Myocyte (in vitro differentiated cells): ENCODE measurements around the gene RNF157. TPM values are rescaled to one million over a fixed set of nuclear protein-coding genes. Genes with fewer than 3 reads are reported as not detected.

Experiments used
- DNase-seq: peaks from one replicate; pipeline ENCODE4 v3.0.0-alpha.2; 2012; ENCODE audit warnings: low read depth
- polyA plus RNA-seq: library from polyadenylated mRNA; unstranded; fragments of >200 nt; gene quantifications from one replicate; pipeline ENCODE4 v1.2.1, GENCODE V29; 2012; ENCODE audit warnings: missing spikeins
- total RNA-seq: library from RNA; depleted of rRNA; stranded (reverse); fragments of >200 nt; gene quantifications from 2 replicates; pipeline ENCODE4 v1.2.3, GENCODE V29; 2014

Gene RNF157
- total RNA-seq: 6.0 and 7.1 TPM in 2 replicates
- polyA plus RNA-seq: 3.6 TPM

DNA sequence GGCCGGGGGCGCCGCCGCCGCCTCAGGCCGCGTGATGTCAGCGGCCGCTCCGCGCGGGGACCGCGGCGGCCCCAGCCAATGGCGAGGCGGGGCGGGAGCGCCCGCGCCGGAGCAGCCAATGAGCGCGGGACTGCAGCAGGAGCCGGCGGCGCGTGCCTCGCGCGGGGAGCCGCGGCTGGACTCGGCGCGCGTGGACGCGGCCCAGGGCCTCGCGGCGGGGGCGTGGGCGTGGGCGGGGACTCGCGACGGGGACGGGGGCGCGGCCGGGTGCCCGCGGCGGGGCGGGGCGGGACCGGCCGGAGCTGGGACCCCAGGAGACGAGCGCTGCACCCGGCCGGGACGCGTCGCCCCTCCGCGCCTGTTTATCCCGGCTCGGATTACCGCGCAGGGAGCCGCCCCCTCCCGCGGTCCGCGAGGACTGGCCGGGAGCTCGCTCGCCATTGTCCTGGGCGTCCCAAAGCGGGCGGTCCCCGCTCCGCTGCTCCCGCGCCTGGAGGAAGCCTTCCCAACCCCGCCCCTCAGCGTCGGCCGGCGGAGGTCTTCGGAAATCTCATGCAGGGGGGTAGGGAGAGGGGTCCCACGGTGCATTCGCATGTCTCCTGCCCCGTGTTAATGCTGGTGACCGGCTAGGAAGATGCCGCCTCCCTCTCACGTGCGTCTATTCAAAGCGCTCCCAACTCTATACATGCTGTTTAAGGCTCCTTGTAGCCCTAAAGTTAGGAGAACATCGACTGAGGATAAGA lies at the start of gene RNF157:
TSS of gene RNF157 (minus strand) at position 33 of the 743 bp plus-strand sequence. CDS start 253 bp downstream, outside the sequence.
- peak; percentile 77 for DNase-seq

- DNase-seq: no peak
Measured at GRCh38 chr17:76281573-76282371, 41.5 kb upstream of the RNF157 start.

GRCh38 chr17:76280650-76281049 lies 40.4 kb upstream of the RNF157 start:
- DNase-seq: no peak

- no peak for DNase-seq
Measured at GRCh38 chr17:76279742-76280287, 39.5 kb upstream of the RNF157 start.

DNA sequence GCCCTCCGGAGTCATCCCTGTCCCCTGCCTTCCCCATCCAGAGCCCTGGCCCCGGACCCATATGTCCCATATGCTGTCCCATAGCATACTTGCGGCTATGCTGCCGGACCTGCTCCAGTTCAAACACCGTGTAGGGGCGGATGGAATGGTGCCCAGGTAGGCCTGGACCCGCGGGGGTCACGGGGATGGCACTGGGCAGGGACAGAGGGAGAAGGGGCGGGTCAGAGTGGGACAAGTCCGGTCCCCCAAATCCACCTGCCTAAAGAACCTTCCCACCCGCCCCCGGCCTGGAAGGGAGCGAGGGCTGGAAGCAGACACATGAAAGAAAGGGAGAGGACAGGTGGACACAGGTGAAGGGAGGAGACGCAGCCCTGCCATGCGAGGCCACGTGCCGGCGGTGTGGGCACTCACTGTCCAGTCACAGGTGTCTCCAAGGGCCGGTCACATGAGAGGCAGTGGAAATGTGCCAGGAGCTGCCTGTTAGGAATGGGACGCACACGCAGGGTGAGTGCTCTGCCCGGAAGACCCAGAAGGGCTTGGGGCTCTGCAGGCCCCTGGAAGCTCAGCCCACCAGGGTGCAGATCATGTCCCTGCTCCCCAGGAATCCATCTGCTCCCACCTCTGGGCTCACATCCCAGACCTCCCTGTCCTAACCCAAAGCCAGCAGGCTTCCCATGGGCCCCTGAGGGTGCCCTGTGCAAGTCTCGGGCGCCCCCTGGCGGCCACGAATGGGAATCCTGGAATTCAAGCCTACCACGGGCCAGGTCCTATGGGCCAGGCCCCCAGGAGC lies 38.9 kb upstream of the RNF157 start:
- DNase-seq: peak; percentile 81

- no peak for DNase-seq
Measured at GRCh38 chr17:76278268-76278908, 38.1 kb upstream of the RNF157 start.

DNA sequence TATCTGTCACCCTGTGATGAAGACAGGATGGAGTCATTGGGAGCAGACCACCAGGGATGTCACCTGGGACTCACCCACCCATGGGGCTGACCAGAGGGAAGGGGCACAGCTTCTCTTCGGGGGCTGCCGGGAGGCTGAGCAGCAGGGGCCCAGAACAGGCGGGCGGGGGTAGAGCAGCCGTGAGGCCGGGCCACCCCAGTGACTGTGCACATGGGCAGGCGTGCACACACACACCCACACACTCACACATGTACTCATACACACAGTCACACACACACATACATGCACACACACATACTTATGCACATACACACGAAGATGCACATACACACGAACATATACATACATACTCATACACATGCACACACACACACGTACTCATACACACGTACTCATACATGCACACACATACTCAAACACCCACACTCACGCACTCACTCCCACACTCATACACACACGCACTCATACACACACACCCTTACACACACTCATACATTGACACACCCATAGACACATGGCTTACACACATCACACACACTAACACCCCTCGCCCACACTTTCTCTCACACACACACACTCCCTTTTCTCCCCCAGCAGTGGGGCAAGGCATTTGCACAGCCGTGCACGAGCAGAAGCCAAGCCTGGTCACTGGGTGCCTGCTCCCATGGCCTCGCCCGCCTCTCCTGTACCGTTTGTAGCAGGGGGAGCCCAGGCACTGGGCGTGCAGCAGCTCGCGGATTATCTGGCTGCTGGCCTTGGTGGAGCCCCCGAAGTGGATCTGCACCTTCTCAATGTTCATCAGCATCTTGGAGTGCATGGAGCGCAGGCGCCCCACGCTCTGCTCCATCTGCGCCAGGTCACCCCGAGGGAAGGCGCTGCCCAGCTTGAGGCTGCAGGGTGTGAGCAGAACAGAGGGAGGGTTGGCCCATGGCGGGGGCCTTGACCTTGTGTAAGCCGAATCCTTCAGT lies 37.3 kb upstream of the RNF157 start:
- no peak for DNase-seq

DNA sequence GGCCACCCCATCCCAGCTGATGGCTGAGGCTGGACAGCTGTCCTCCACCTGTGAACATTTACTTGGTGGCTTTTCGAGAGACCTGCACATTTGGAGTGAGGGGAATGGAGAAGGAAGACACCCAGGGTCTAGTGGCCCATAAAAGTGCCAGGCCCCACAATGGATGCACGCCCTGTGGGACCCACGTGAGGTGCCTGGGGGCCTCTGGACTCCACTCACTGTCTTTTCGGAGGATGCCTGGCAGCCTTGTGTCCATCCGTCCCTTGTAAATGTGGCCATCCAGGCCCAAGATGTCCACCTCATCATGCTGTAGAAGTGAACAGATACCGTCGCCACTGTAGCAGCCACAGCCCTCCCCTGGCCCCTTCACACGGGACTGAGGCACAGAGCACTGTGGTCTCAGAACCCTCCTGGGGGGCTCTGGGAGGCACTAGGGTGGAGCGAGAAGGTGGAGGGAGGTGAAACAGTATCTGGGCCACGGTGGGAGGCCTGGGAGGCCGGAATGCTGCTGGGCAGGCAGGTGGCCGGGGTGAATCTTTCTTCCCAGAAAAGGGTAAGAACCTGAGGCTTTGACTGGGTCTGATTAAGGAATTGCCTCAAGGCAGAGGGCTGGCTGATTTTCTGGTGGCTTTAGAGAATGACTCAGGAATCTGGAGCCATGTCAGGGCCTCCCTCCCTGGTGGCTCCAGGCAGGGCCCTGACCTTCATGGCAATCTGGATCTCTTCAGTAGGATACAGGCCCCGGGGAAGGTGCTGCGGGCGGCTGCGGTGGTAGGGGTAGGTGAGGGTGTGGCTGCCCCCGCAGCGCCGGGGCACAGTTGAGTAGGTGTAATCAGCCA lies 36.4 kb upstream of the RNF157 start:
- peak; percentile 31 for DNase-seq

DNA sequence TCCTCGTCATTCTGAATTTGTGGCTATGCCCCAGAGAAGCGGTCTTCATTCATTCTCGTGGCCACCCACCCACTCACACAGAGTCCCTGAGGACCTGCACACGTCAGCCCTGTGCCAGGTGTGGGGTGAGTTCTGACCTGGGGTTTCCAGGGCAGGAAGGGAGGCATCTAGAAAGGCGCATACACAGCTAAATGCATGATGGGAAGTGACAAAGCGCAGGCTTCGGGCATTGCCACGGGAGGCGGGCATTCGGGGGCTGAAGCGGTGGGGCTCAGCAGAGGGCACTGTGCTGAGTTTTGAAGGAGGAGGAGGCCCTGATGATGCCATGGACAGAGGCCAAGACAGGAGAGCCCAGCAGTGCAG lies 35.8 kb upstream of the RNF157 start:
- DNase-seq: no peak

- no peak for DNase-seq
Measured at GRCh38 chr17:76275382-76276068, 35.2 kb upstream of the RNF157 start.

DNA sequence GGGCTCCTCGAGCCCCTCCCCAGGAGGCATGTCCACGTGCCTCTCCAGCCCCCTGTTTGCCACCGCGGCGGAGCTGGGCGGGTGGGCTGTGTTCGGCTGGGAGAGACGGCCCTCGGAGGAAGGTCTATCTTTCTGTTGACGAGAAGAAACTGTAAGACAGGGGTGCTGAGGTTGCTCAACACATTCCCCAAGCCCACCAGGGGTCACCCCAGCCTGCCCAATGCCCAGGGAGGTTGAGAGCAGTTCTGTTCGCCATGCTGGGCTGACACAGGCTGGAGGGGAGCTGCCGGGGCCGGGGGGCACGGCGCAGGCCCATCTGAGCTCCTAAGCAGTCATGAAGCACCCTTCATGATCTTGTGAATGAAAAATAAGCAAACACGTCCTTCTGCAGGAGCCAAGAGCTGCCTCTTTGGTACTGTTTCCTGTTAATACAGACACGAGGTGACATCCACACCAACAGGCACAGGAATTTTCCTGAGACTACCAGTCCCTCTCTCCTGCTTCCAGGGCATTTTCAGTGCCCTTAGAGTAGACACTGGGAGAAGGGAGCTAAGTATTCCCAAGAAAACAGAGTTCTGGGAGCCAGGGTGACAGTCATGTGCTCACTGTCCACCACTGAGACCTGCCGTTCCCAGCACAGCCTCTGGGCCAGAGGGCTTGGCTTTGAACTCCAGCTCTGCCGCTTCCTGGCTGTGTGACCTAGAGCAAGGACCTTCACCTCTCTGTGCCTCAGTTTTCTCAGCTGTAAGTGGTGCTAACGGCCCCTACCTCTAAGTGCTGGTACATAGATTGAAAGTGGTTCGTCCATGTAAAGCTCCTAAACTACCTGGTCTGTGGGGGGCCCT lies 34.0 kb upstream of the RNF157 start:
- no peak for DNase-seq

DNA sequence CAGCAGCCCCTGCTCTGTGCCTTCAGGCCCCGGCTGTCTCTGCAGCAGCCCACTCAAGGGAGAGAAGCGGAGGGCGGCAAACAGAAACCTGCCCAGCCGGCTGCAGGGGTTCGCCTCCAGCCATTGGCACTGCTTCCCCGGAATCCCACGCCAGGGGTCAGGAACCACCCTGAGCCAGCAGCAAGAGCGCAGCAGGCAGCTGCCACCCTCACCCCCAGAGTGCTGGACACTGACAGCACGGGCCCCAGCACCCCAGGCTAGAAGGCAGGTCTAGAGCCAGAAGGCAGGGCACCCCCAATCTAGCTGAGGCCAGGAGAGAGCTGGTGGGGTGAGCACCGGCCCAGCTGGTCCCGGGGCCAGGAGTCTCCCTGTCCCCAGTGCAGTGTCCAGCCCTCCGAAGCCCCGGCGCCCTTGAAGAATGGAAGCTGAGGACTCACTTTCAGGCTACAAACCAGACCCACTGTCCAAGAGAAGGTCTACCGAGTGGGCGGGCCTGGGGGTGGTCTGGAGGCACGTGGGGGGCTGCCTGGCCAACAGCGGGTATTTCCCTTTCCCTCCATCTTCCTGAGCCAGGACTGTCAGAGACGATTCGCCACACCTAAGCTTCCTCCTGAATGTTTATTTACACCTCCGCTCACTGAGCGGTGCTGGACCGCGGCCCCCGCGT lies 33.3 kb upstream of the RNF157 start:
- DNase-seq: no peak

DNA sequence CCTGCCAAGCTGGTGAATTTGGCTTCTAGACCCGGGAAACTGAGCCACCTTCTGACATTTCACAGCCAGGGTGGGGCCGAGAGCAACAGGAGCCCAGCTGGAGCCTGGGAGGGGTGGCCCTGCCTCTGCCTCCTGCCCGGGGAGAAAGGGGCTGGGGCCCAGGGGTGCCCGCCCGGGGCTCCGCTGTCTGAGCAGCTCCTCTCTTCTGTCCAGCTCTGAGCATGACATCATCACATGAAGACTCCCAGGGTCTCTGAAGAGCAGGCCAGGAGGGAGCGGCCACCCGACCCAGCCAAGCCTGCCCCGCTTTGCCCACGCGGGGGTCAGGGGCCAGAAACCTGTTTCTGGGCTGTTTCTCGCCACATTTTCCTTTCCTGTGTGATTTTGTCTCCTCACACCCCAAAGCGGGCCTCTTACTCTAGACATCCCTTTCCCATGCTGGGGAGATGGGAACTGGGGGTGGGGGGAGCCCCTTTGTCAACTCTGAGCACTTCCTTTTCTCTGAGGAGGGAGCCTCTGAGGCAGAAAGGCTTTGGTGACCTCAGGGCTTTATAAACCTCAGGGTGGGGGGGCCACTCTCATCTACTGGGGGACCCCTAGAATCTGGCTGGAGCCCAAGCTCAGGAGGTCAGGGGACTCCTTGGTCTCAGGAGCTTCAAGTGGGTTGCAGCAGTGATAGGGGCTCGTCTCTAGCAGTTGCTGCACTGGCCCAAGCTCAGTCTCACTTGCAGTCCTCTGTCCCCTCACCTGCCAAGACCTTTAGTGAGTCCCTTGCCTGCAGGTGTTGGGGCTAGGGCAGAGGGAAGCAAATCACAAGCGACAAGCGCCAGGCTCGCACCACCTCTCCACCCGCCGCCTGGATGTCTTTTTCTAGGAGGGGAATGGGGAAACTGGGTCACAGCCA lies 32.5 kb upstream of the RNF157 start:
- no peak for DNase-seq

- DNase-seq: no peak
Measured at GRCh38 chr17:76271669-76272540, 31.6 kb upstream of the RNF157 start.
